ENCODE measurements around the gene MYBPC2.
"Not testable (repeated sequence)": the region's sequence is repeated elsewhere in the genome, so short reads cannot be mapped to it uniquely, and the experiment has no call there.

The MYBPC2 gene

GRCh38 chr19:50432221-50433028 is at the start of gene MYBPC2:
MYBPC2 (plus strand) TSS chr19:50432892; CDS start chr19:50432954, 62 bp downstream.
- no peak for DNase-seq (ENCODE audit: low spot score)

DNA sequence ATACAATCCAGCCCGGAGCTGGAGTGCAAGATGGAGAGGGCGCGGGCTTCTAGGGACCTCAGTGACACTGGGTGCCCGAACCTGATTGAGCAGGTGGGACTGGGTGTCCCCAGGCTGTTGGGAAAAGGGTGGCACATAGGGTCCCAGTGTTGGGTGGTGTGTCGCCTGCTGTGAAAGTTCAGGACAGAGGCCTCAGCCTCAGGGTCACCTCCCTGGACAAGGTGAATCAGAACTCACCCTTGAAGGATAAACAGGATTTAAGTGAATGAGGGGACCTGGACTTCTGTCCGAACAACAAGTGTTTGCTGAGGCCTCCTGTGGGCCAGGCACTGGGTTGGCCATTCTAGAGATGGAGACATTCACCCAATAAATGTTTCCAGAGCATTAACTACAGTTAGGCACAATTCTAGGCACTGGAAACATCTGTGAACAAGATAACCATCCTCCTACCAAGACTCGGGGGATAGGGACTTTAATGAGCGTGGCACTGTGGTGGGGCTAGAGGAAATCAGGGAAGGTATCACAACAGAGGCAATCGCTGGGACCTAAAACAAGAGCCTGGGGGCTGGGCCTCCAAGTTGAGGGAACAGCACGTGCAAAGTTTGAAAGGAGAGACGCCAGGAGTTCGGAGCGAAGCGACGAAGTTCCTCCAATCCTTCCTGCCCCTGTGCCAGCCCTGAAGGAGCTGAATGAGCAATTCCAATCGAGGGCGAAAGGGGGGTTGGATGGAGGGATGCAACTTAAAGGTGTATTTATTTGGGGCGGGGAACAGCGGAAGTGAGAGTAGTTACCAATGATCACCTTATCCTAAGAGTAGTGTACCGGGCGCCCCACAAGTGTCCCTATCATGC is 49.5 kb upstream of the MYBPC2 start:
- peak; percentile 20 for DNase-seq (ENCODE audit: low spot score)

DNA sequence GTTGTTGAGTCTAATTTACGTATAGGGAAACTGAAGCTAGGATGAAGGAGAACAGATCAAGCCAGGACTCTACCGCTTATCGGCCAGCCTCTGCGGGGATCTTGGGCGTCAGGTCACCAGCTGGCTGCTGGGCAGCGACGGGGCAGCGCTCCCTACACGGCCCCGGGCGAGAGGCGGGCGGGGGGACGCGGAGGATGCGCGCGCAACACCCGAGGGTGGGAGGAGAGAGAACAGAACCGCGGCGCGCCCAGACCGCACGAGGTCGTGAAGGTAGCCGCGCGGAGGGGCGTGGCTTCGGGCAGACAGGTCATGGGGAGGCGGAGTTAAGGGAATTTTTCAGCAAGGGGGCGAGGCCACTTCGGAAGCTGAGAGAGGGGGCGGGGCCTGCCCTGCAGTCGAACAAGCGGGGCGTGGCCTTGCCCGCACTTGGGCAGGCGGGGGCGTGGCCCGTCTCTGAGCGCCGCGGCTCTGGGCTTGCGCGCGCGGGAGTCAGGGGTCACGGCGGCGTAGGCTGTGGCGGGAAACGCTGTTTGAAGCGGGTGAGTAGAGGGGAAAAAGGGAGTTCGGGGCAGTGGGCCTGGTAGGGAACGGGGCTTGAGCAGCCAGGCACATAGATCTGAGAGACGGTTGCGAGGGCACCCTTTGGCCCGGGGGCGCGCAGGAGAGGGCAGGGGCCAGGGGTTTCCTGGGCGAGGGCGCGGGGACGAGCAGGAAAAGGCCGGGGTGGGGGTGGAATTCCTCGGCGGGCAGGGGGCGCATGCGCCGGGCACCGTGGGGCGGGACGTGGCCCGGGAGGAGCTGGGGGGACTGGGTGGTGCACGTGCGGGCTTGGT is 48.6 kb upstream of the MYBPC2 start, which contains the start of gene POLD1:
POLD1 (plus strand) TSS at position 496 of the 833 bp plus-strand sequence. CDS start 14,505 bp downstream, outside the sequence.
- peak; percentile 100 for DNase-seq (ENCODE audit: low spot score)

DNA sequence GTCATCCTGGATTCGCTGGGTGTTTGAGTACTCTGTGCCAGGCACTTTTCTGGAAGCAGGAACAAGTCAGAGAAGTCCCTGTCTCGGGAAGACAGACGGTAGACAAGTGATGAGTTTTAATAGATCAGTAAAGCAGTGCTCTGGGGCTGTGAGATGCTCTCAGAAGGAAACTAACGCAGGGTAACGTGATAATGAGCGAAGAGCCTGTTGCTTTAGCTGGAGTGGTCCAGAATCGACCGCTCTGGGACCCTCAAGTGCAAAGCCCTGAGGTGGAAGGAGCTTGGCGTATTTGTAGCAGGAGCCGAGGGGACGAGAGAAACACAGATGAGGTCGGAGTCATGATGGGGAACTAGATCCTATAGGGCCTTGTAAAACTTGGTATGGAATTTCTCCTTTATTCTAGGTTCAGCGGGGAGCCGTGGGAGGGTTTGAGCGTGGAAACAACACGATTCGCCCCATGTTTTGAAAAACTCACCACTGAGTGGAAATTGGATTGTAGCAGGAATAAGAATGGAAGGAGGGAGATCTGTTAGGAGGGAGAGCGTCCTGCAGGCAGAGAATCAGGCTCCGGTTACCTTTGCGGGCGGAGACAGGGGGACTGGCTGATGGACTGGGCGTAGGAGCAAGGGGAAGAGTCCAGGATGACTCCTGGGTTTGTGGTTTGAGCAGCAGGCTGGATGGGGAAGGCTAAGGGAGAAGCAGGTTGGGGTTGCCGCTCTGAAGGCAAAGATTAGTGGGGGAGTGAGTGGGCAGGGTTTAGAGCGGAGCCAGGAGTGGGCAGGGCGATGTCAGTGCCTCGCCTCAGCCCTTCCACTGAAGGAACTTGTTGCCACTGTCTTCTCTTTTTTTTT is 47.8 kb upstream of the MYBPC2 start:
- peak; percentile 39 for DNase-seq (ENCODE audit: low spot score)

DNA sequence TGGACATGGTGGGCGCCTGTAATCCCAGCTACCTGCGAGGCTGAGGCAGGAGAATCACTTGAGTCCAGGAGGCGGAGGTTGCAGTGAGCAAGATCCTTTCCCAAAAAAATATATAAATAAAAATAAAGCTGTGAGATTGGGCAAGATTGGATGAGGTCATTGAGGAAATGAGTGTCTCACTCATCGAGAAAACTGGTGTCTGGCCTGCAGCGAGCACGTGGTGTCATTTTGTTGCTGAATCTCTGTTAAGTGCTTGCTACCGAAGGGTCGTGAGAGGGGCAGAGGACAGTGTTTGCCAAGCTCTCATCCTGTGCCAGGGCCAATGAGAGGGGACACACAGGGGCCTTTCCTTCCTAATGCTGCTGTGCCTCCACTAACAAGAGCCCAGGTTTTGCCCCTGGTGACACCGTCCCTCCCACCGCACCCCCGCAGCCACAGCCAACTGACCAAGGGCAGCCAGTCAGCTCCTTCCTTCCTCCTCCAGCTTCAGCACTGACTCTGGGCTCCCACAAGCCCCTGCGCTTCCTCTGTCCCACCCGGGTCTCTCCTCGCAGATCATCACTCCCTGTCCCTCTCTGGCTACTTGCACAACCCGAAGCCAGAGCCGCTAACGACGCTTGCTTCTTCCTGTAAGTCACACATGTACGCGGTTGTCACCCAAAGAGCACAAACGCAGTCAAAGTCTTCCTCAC is 45.4 kb upstream of the MYBPC2 start:
- DNase-seq (ENCODE audit: low spot score): no peak

DNA sequence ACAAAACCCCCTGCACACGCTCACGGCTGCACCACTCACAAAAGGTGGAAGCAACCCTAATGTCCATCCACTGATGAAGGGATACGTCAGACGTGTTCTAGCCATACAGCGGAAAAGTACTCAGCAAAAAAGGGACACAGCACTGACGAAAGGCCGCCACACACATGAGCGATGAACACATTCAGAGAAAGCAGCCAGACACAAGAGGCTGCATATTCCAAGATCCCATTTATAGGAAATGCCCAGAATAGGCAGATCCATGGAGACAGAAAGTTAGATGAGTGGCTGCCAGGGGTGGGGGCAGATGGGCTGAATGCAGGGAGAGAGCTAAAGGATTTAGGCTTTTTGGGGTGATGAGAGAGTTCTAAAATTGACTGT is 44.8 kb upstream of the MYBPC2 start:
- DNase-seq (ENCODE audit: low spot score): no peak

GRCh38 chr19:50390295-50390694 is 42.4 kb upstream of the MYBPC2 start:
- not testable (repeated sequence) for DNase-seq (ENCODE audit: low spot score)

- DNase-seq (ENCODE audit: low spot score): not testable (repeated sequence)
These were observed 41.7 kb upstream of the MYBPC2 start for GRCh38 chr19:50390952-50391351.

GRCh38 chr19:50392759-50393158 is 39.9 kb upstream of the MYBPC2 start:
- DNase-seq (ENCODE audit: low spot score): no peak

DNA sequence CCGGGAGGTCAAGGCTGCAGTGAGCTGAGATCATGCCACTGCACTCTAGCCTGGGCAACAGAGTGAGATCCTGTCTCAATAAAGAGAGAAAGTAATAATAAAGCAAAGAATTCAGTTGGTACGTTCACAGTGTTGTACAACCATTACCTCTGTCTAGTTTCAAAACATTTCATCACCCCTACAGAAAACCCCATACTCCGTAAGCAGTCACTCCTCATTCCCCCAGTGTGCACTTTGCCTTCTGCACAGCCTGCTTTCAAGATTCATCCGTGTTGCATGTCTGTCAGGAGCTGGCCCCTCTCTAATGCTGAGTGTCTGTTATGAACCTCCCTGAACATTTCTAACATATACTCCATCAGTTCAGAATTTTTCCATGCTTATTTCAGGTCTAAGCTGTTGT is 39.1 kb upstream of the MYBPC2 start:
- DNase-seq (ENCODE audit: low spot score): no peak

GRCh38 chr19:50394017-50394416 is 38.7 kb upstream of the MYBPC2 start:
- DNase-seq (ENCODE audit: low spot score): no peak

- no peak for DNase-seq (ENCODE audit: low spot score)
These were observed 33.9 kb upstream of the MYBPC2 start for GRCh38 chr19:50398675-50399367.

- DNase-seq (ENCODE audit: low spot score): no peak
These were observed 33.3 kb upstream of the MYBPC2 start for GRCh38 chr19:50399368-50399745.

DNA sequence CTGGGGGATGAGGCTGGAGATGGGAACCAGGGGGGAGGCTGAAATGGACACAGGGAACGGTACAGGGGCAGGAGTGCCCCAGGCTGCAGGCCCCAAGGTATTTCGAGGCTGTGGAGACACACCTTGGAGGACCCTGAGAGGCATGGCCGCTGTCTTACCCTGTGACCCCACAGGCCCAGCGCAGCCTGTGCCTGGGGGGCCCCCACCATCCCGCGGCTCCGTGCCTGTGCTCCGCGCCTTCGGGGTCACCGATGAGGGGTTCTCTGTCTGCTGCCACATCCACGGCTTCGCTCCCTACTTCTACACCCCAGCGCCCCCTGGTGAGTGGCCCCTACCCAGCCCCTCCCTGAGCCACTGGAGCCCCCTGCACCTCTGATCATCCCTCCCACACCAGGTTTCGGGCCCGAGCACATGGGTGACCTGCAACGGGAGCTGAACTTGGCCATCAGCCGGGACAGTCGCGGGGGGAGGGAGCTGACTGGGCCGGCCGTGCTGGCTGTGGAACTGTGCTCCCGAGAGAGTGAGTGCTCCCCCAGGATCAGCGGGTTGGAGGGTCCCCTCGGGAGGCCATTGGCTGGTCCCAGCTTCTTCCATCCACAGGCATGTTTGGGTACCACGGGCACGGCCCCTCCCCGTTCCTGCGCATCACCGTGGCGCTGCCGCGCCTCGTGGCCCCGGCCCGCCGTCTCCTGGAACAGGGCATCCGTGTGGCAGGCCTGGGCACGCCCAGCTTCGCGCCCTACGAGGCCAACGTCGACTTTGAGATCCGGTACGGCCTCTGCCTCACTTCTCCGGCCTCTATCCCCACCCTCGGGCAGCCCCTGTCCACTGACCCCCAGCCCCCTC is 30.9 kb upstream of the MYBPC2 start:
- DNase-seq (ENCODE audit: low spot score): no peak

GRCh38 chr19:50402544-50403301 is 30.0 kb upstream of the MYBPC2 start:
- DNase-seq (ENCODE audit: low spot score): no peak

- no peak for DNase-seq (ENCODE audit: low spot score)
These were observed 26.4 kb upstream of the MYBPC2 start for GRCh38 chr19:50406156-50406820.

GRCh38 chr19:50406829-50407228 is 25.9 kb upstream of the MYBPC2 start:
- no peak for DNase-seq (ENCODE audit: low spot score)

GRCh38 chr19:50409347-50409746 is 23.3 kb upstream of the MYBPC2 start:
- no peak for DNase-seq (ENCODE audit: low spot score)

All from hematopoietic multipotent progenitor cell treated with erythropoietin and hydrocortisone succinate and interleukin-3 and kit ligand, for 15 days (in vitro differentiated cells).